Measurements from ENCODE around the gene OSGEP.

DNA sequence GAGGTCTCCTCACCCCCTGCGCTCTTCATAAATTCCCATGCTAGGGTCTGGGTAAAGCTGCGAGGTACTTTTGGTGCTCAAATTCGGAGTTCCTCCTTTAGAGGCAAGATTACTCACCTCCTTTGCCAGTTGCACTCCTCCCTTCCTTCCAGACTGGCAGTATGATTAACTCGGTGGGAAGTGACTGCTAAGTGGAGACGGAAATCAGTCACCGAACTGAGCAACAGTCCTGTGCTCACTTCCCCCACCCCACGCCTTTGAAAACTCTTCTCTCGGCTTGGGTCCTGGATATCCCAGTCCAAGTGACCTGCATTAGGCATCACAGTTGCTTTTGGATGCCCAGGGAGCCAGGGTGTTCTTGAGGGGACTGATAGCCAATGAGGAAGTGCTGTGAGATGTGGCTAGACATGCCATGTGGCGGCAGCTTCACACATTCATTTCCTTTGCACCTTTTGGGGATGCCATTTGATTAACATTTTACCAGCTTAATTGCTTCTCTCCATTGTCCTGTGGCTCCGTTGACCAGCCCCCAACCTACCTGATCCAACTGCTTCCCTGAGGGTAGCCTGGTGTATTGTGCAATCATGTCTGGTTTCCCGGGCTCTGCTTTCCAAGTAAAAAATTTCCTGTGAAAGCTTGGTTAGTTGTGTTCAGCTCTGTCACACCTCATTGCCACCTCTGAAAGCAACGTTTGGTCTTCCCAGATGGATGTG, 15.4 kb upstream of the OSGEP start:
- TF ChIP-seq TARDBP (IDR thresholded peaks at IDR 0.05) (no peak), FOXM1 (IDR thresholded peaks at IDR 0.05; ENCODE audit: borderline replicate concordance) (no peak), ELF4 (IDR thresholded peaks at IDR 0.05) (no peak), NFRKB (IDR thresholded peaks at IDR 0.05) (no peak), ARNT (IDR thresholded peaks at IDR 0.05) (no peak), LEF1 (IDR thresholded peaks at IDR 0.05; ENCODE audit: borderline replicate concordance) (no peak), BHLHE40 (IDR thresholded peaks at IDR 0.05; ENCODE audit: borderline replicate concordance) (no peak), SP1 (IDR thresholded peaks at IDR 0.05) (no peak), FOXK2 (IDR thresholded peaks at IDR 0.05) (no peak), ZNF384 (IDR thresholded peaks at IDR 0.05) (no peak), L3MBTL2 (conservative IDR thresholded peaks at IDR 0.05) (peak; percentile 41), HDGF (IDR thresholded peaks at IDR 0.05; ENCODE audit: borderline replicate concordance) (no peak), FOXA1 (IDR thresholded peaks at IDR 0.05) (no peak)
- TF ChIP-seq, protein P1, sequence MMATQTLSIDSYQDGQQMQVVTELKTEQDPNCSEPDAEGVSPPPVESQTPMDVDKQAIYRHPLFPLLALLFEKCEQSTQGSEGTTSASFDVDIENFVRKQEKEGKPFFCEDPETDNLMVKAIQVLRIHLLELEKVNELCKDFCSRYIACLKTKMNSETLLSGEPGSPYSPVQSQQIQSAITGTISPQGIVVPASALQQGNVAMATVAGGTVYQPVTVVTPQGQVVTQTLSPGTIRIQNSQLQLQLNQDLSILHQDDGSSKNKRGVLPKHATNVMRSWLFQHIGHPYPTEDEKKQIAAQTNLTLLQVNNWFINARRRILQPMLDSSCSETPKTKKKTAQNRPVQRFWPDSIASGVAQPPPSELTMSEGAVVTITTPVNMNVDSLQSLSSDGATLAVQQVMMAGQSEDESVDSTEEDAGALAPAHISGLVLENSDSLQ (IDR thresholded peaks at IDR 0.05): no peak
